ENCODE data around the gene KDSR.
A peak's percentile ranks its signal among the peaks of the same experiment; 100 is the strongest.

Gene KDSR

DNA sequence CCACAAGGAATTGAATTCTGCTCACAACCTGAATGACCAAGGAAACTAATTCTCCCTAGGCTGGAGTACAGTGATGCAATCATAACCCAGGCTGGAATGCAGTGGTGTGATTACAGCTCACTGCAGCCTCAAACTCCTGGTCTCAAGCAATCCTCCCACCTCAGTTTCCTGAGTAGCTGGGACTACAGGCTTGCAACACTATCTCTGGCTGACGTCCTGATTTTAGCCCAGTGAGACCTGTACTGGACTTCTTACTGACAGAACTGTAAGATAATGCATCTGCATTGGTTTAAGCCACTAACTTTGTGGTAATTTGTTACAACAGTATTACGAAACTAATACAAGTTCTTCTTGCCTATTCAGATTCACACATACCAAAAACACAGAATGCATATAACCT is 9.5 kb upstream of the KDSR start:
- Histone ChIP-seq H4K91ac (ENCODE audit: low read depth, low read length) (no peak overlapping the region), H3K36me3 (ENCODE audit: control insufficient read depth in 1 of 2, insufficient read depth in 2 of 2, low read length in 2 of 2) (no peaks in the 10 kb centered on the region), H2BK120ac (ENCODE audit: insufficient read depth, low read length, poor library complexity) (no peak overlapping the region), H2BK12ac (ENCODE audit: low read length) (no peak overlapping the region), H3K23ac (ENCODE audit: low read length) (no peak overlapping the region), H3K27me3 (ENCODE audit: insufficient read depth, low read length) (no peaks in the 10 kb centered on the region), H3K4me3 (ENCODE audit: low read depth, low read length) (no peak overlapping the region), H3K4ac (ENCODE audit: low read depth, low read length) (no peak overlapping the region), H3K4me2 (ENCODE audit: low read length) (no peak overlapping the region), H2AFZ (ENCODE audit: insufficient read depth, low read length, poor library complexity) (no peak overlapping the region), H3K14ac (ENCODE audit: low read length) (no peak overlapping the region), H3K27ac (ENCODE audit: low read depth, low read length) (no peak overlapping the region), H4K12ac (ENCODE audit: low read depth, low read length) (no peak overlapping the region), H3K9ac (ENCODE audit: low read length) (no peak overlapping the region), H3K79me1 (ENCODE audit: low read length) (no peaks in the 10 kb centered on the region), H2BK5ac (ENCODE audit: low read depth, low read length, poor library complexity) (no peak overlapping the region), H3K4me1 (ENCODE audit: control insufficient read depth in 1 of 2, insufficient read depth in 2 of 2, low read length in 2 of 2) (no peaks in the 10 kb centered on the region), H3K18ac (ENCODE audit: low read length) (no peak overlapping the region), H2AK5ac (ENCODE audit: low read length) (no peak overlapping the region), H3K9me3 (ENCODE audit: insufficient read depth, low read depth, low read length) (peaks cover 4% of the 10 kb centered on the region), H4K8ac (ENCODE audit: low read depth, low read length) (no peak overlapping the region), H3K79me2 (ENCODE audit: control insufficient read depth, insufficient read depth, low read length, poor library complexity) (no peaks in the 10 kb centered on the region)
- WGBS (ENCODE audit: extremely low coverage, insufficient coverage, insufficient read length) = no CpG with 5 or more reads among the region's 2 CpGs
- DNase-seq = peak; percentile 13 to 58

DNA sequence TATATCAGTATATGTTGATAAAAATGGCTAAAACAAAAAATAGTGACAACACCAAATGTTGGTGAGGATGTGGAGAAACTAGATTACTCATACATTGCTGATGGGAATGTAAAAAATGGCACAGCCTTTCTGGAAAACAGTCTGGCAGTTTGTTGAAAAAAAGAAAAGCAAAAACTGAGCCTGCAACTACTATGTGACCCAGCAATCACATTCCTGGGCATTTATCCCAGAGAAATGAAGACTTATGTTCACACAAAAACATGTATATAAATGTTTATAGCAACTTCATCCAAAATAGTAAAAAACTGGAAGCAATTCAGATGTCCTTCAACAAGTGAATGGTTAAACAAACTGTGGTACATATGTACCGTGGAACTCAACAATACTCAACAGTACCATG is 7.5 kb upstream of the KDSR start:
- H3K4me1 ChIP-seq (ENCODE audit: control insufficient read depth in 1 of 2, insufficient read depth in 2 of 2, low read length in 2 of 2) = no peaks in the 10 kb centered on the region
- no peak overlapping the region for H2BK12ac ChIP-seq (ENCODE audit: low read length)
- H3K79me2 ChIP-seq (ENCODE audit: control insufficient read depth, insufficient read depth, low read length, poor library complexity) = no peaks in the 10 kb centered on the region
- no peaks in the 10 kb centered on the region for H3K36me3 ChIP-seq (ENCODE audit: control insufficient read depth in 1 of 2, insufficient read depth in 2 of 2, low read length in 2 of 2)
- H3K14ac ChIP-seq (ENCODE audit: low read length) = no peak overlapping the region
- H3K79me1 ChIP-seq (ENCODE audit: low read length) = no peaks in the 10 kb centered on the region
- H3K4ac ChIP-seq (ENCODE audit: low read depth, low read length) = no peak overlapping the region
- peak in 1 of 2 donors; percentile 5 for DNase-seq
- no peak overlapping the region for H2AK5ac ChIP-seq (ENCODE audit: low read length)
- H3K9me3 ChIP-seq (ENCODE audit: insufficient read depth, low read depth, low read length) = peaks cover 4% of the 10 kb centered on the region
- H2BK5ac ChIP-seq (ENCODE audit: low read depth, low read length, poor library complexity) = no peak overlapping the region
- H3K9ac ChIP-seq (ENCODE audit: low read length) = no peak overlapping the region
- H4K12ac ChIP-seq (ENCODE audit: low read depth, low read length) = no peak overlapping the region
- H3K27me3 ChIP-seq (ENCODE audit: insufficient read depth, low read length) = no peaks in the 10 kb centered on the region
- H3K27ac ChIP-seq (ENCODE audit: low read depth, low read length) = no peak overlapping the region
- no peak overlapping the region for H2BK120ac ChIP-seq (ENCODE audit: insufficient read depth, low read length, poor library complexity)
- WGBS (ENCODE audit: extremely low coverage, insufficient coverage, insufficient read length) = no CpG with 5 or more reads among the region's 1 CpG
- H3K23ac ChIP-seq (ENCODE audit: low read length) = no peak overlapping the region
- no peak overlapping the region for H4K91ac ChIP-seq (ENCODE audit: low read depth, low read length)
- H2AFZ ChIP-seq (ENCODE audit: insufficient read depth, low read length, poor library complexity) = no peak overlapping the region
- no peak overlapping the region for H3K4me3 ChIP-seq (ENCODE audit: low read depth, low read length)
- H3K4me2 ChIP-seq (ENCODE audit: low read length) = no peak overlapping the region
- no peak overlapping the region for H3K18ac ChIP-seq (ENCODE audit: low read length)
- H4K8ac ChIP-seq (ENCODE audit: low read depth, low read length) = no peak overlapping the region

DNA sequence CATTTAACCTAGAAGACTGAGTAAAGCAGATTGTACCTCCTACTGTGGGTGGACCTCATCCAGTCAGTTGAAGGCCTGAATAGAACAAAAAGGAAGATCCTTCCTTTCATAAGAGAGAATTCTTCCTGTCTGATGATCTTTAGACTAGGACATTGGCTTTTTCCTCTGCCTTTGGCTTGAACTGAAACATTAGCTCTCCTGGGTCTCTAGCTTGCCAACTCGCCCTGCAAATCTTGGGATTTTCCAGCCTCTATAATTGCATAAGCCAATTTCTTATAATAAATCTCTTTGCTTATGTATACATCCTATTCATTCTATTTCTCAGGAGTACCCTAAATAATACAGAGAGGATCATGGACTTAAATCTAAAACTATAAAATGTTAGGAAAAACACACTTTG is 6.2 kb upstream of the KDSR start:
- DNase-seq = no peak
- H2AK5ac ChIP-seq (ENCODE audit: low read length) = no peak overlapping the region
- H3K27ac ChIP-seq (ENCODE audit: low read depth, low read length) = no peak overlapping the region
- H3K79me2 ChIP-seq (ENCODE audit: control insufficient read depth, insufficient read depth, low read length, poor library complexity) = no peaks in the 10 kb centered on the region
- H3K23ac ChIP-seq (ENCODE audit: low read length) = no peak overlapping the region
- H3K4me2 ChIP-seq (ENCODE audit: low read length) = no peak overlapping the region
- no peaks in the 10 kb centered on the region for H3K27me3 ChIP-seq (ENCODE audit: insufficient read depth, low read length)
- H4K91ac ChIP-seq (ENCODE audit: low read depth, low read length) = no peak overlapping the region
- no peak overlapping the region for H4K12ac ChIP-seq (ENCODE audit: low read depth, low read length)
- H2BK120ac ChIP-seq (ENCODE audit: insufficient read depth, low read length, poor library complexity) = no peak overlapping the region
- H3K4me1 ChIP-seq (ENCODE audit: control insufficient read depth in 1 of 2, insufficient read depth in 2 of 2, low read length in 2 of 2) = no peaks in the 10 kb centered on the region
- no peaks in the 10 kb centered on the region for H3K79me1 ChIP-seq (ENCODE audit: low read length)
- no peak overlapping the region for H3K14ac ChIP-seq (ENCODE audit: low read length)
- H4K8ac ChIP-seq (ENCODE audit: low read depth, low read length) = no peak overlapping the region
- H3K36me3 ChIP-seq (ENCODE audit: control insufficient read depth in 1 of 2, insufficient read depth in 2 of 2, low read length in 2 of 2) = no peaks in the 10 kb centered on the region
- H3K4ac ChIP-seq (ENCODE audit: low read depth, low read length) = no peak overlapping the region
- no CpG with 5 or more reads among the region's 1 CpG for WGBS (ENCODE audit: extremely low coverage, insufficient coverage, insufficient read length)
- H3K9me3 ChIP-seq (ENCODE audit: insufficient read depth, low read depth, low read length) = peaks cover 4% of the 10 kb centered on the region
- no peak overlapping the region for H2BK12ac ChIP-seq (ENCODE audit: low read length)
- H2BK5ac ChIP-seq (ENCODE audit: low read depth, low read length, poor library complexity) = no peak overlapping the region
- H3K18ac ChIP-seq (ENCODE audit: low read length) = no peak overlapping the region
- H3K9ac ChIP-seq (ENCODE audit: low read length) = no peak overlapping the region
- H3K4me3 ChIP-seq (ENCODE audit: low read depth, low read length) = no peak overlapping the region
- H2AFZ ChIP-seq (ENCODE audit: insufficient read depth, low read length, poor library complexity) = no peak overlapping the region

DNA sequence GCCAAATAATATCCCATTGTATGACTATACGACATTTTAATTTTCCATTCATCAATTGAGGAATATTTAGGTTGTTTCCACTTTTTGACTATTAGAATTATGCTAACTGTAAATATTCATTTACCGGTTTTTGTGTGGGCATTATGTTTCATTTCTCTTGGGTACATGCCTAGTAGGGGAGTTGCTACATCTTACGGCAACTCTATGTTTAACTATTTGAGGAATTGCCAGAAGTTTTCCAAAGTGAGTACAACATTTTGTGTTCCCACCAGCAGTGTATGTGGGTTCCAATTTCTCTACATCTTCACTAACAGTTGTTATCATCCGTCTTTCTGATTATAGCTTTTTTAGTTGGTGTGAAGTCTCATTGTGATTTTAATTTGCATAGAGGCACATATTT is 1.6 kb upstream of the KDSR start:
- no peaks in the 10 kb centered on the region for H3K36me3 ChIP-seq (ENCODE audit: control insufficient read depth in 1 of 2, insufficient read depth in 2 of 2, low read length in 2 of 2)
- no peak overlapping the region for H2AFZ ChIP-seq (ENCODE audit: insufficient read depth, low read length, poor library complexity)
- no peak overlapping the region for H3K4me2 ChIP-seq (ENCODE audit: low read length)
- H2BK5ac ChIP-seq (ENCODE audit: low read depth, low read length, poor library complexity) = no peak overlapping the region
- no peak for DNase-seq
- H3K79me2 ChIP-seq (ENCODE audit: control insufficient read depth, insufficient read depth, low read length, poor library complexity) = peaks cover 8% of the 10 kb centered on the region
- no peak overlapping the region for H3K14ac ChIP-seq (ENCODE audit: low read length)
- H3K27me3 ChIP-seq (ENCODE audit: insufficient read depth, low read length) = no peaks in the 10 kb centered on the region
- no peak overlapping the region for H3K27ac ChIP-seq (ENCODE audit: low read depth, low read length)
- H3K79me1 ChIP-seq (ENCODE audit: low read length) = peaks cover 11% of the 10 kb centered on the region
- no peak overlapping the region for H3K23ac ChIP-seq (ENCODE audit: low read length)
- no peak overlapping the region for H2BK120ac ChIP-seq (ENCODE audit: insufficient read depth, low read length, poor library complexity)
- H2AK5ac ChIP-seq (ENCODE audit: low read length) = no peak overlapping the region
- H3K4me3 ChIP-seq (ENCODE audit: low read depth, low read length) = no peak overlapping the region
- no peak overlapping the region for H4K91ac ChIP-seq (ENCODE audit: low read depth, low read length)
- no peak overlapping the region for H2BK12ac ChIP-seq (ENCODE audit: low read length)
- no peaks in the 10 kb centered on the region for H3K9me3 ChIP-seq (ENCODE audit: insufficient read depth, low read depth, low read length)
- H4K12ac ChIP-seq (ENCODE audit: low read depth, low read length) = no peak overlapping the region
- H3K9ac ChIP-seq (ENCODE audit: low read length) = no peak overlapping the region
- no peaks in the 10 kb centered on the region for H3K4me1 ChIP-seq (ENCODE audit: control insufficient read depth in 1 of 2, insufficient read depth in 2 of 2, low read length in 2 of 2)
- no peak overlapping the region for H4K8ac ChIP-seq (ENCODE audit: low read depth, low read length)
- WGBS (ENCODE audit: extremely low coverage, insufficient coverage, insufficient read length) = no CpG with 5 or more reads among the region's 4 CpGs
- H3K4ac ChIP-seq (ENCODE audit: low read depth, low read length) = no peak overlapping the region
- no peak overlapping the region for H3K18ac ChIP-seq (ENCODE audit: low read length)

All from trophoblast cell (in vitro differentiated cells and primary cell).